Prostate gland (tissue), 2 donors: Measurements from ENCODE around the gene FBXO38. TPM values are rescaled to one million over a fixed set of nuclear protein-coding genes. Genes with fewer than 3 reads are reported as not detected.

Experiments used
- DNase-seq: peaks from one replicate; pipeline ENCODE4 v3.0.0-alpha.2; 2019; ENCODE audit warnings: low spot score
- H3K27ac ChIP-seq, 2 donors: fragments of 200-600 bp; sonication (generic); 2 replicates each; pipeline ENCODE4 v1.5.1; 2017 to 2019
- H3K27me3 ChIP-seq: fragments of 200-600 bp; sonication (generic); replicated peaks from 2 replicates; pipeline ENCODE4 v1.5.1; 2019; ENCODE audit not compliant: insufficient read depth
- H3K36me3 ChIP-seq, 2 donors: fragments of 200-600 bp; sonication (generic); 1 replicate in 1 of 2; 2 replicates in 1 of 2; pipeline versions ENCODE4 v1.5.1 to v1.8.1; 2017 to 2019
- H3K4me1 ChIP-seq: fragments of 200-600 bp; sonication (generic); replicated peaks from 2 replicates; pipeline ENCODE4 v1.5.1; 2019
- H3K4me3 ChIP-seq, 2 donors: fragments of 200-600 bp; sonication (generic); 2 replicates each; pipeline ENCODE4 v1.5.1; 2017 to 2019
- H3K9me3 ChIP-seq: fragments of 200-600 bp; sonication (generic); 2 replicates; pipeline ENCODE4 v1.5.1; 2017
- POLR2A ChIP-seq: fragments of 450-650 bp; IDR thresholded peaks from one replicate; pipeline ENCODE4 v1.6.1; 2016; ENCODE audit warnings: antibody characterized with exemption, mild to moderate bottlenecking
- POLR2AphosphoS5 ChIP-seq: sonication (generic); formaldehyde crosslinking; IDR thresholded peaks from one replicate; pipeline ENCODE4 v1.6.1; 2017; ENCODE audit warnings: antibody characterized with exemption
- WGBS: methylation state at CpG from one replicate; pipeline ENCODE4 v1.1.5; 2018; 5-methylcytosine and 5-hydroxymethylcytosine counted together
- intact Hi-C: fragments of 100-400 bp; cut with DNase I; formaldehyde crosslinking; loops from one replicate; pipeline ENCODE4 v1.14.2; 2022
- total RNA-seq, 2 donors: library from RNA; depleted of rRNA; stranded (reverse); fragments of >200 nt; gene quantifications; one replicate each; pipeline ENCODE4 v1.1.0, GENCODE V29; 2016
- TF ChIP-seq, protein P1 (sequence below), 4 experiments: fragments of 200-600 bp in 2 of 4; fragments of 450-650 bp in 2 of 4; sonication (generic) in 2 of 4; IDR thresholded peaks; 1 replicate in 3 of 4; 2 replicates in 1 of 4; pipeline ENCODE4 v1.5.1; 2016 to 2019; ENCODE audit warnings: antibody characterized with exemption in 4 of 4, mild to moderate bottlenecking in 2 of 4, moderate library complexity in 2 of 4

The FBXO38 gene
- total RNA-seq, 2 donors from 2014 or later, result 47.1 to 53.2 TPM

DNA sequence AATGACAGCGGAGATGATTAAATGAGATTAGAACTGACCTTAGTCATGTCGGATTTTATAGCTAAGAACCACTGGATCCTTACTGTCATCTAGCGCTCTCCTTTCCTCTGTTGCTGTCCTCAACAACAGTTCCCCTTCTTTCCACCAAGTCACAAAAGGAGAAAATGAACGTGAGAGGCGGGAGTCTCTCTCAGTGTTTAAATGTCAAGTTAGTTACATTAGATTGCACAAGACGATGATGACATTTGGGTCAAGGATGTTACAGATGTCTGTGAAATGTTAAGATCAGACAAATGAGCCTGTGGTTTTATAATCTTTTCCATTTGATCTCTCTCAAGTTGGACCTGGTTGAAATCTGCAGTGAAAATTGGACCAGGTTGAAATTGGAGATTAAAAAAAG lies 53.5 kb downstream of the FBXO38 start:
- WGBS, result 84% methylated on average over 6 of the region's 6 CpGs
- peaks cover 5 to 10% of the 10 kb centered on the region in 2 donors for H3K36me3 ChIP-seq
- DNase-seq, result no peak
- no peaks in the 10 kb centered on the region for H3K27me3 ChIP-seq
- H3K4me1 ChIP-seq, result no peaks in the 10 kb centered on the region
- TF ChIP-seq POLR2AphosphoS5 (no peak), POLR2A (no peak)
- H3K27ac ChIP-seq, result no peak overlapping the region
- no peaks in the 10 kb centered on the region for H3K9me3 ChIP-seq
- H3K4me3 ChIP-seq, result no peak overlapping the region
- intact Hi-C loops, result no loop called here

- Histone ChIP-seq H3K27ac (no peak overlapping the region), H3K36me3 (peaks cover 5 to 10% of the 10 kb centered on the region in 2 donors)
- intact Hi-C loops, result no loop called here
These were observed 55.2 kb downstream of the FBXO38 start for GRCh38 chr5:148438933-148439332.

DNA sequence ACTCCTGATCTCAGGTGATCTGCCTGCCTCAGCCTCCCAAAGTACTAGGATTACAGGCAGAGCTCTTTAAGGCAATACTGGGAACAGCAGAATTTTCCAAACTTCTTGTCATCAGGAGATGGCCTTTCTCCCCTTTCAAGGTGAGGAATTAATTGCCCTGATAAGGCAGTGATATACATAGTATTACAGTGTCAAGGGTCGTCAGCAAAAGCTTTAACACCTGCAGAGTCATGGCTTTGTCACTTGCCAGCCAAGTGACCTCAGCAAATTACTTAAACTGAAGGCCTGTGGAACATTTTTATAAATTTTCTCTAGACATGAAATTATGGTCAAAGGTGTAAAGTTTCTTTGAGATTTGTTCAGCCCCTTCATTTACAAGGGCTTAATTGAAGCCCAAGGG lies 59.5 kb downstream of the FBXO38 start:
- intact Hi-C loops, result loop anchor here (5.0 kb wide), 1 partner anchor 44 kb away; no protein-coding TSS in a partner anchor
- Histone ChIP-seq H3K36me3 (peaks cover 3 to 5% of the 10 kb centered on the region in 2 donors), H3K27ac (no peak overlapping the region), H3K4me1 (no peaks in the 10 kb centered on the region), H3K9me3 (no peaks in the 10 kb centered on the region), H3K4me3 (no peak overlapping the region), H3K27me3 (no peaks in the 10 kb centered on the region)
- no peak for DNase-seq
- WGBS, result 42% methylated on average over 1 of the region's 1 CpG
- TF ChIP-seq POLR2AphosphoS5 (no peak), POLR2A (no peak)
- TF ChIP-seq, protein P1, sequence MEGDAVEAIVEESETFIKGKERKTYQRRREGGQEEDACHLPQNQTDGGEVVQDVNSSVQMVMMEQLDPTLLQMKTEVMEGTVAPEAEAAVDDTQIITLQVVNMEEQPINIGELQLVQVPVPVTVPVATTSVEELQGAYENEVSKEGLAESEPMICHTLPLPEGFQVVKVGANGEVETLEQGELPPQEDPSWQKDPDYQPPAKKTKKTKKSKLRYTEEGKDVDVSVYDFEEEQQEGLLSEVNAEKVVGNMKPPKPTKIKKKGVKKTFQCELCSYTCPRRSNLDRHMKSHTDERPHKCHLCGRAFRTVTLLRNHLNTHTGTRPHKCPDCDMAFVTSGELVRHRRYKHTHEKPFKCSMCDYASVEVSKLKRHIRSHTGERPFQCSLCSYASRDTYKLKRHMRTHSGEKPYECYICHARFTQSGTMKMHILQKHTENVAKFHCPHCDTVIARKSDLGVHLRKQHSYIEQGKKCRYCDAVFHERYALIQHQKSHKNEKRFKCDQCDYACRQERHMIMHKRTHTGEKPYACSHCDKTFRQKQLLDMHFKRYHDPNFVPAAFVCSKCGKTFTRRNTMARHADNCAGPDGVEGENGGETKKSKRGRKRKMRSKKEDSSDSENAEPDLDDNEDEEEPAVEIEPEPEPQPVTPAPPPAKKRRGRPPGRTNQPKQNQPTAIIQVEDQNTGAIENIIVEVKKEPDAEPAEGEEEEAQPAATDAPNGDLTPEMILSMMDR (IDR thresholded peaks at IDR 0.05), result no peak

More at GRCh38 chr5:148438933-148439332, 55.2 kb downstream of the FBXO38 start:
- no peaks in the 10 kb centered on the region for H3K4me1 ChIP-seq
- no peaks in the 10 kb centered on the region for H3K27me3 ChIP-seq
- TF ChIP-seq POLR2AphosphoS5 (no peak), POLR2A (no peak)
- TF ChIP-seq, protein P1 (IDR thresholded peaks at IDR 0.05), result no peak
- no peaks in the 10 kb centered on the region for H3K9me3 ChIP-seq
- WGBS, result 83% methylated on average over 2 of the region's 2 CpGs
- no peak overlapping the region for H3K4me3 ChIP-seq
- no peak for DNase-seq

- H3K9me3 ChIP-seq, result no peaks in the 10 kb centered on the region
- no peaks in the 10 kb centered on the region for H3K4me1 ChIP-seq
- intact Hi-C loops, result loop anchor here (2.0 to 5.0 kb wide), 2 partner anchors 43 to 287 kb away; no protein-coding TSS in a partner anchor
- no peaks in the 10 kb centered on the region for H3K27me3 ChIP-seq
- peaks cover 3 to 5% of the 10 kb centered on the region in 2 donors for H3K36me3 ChIP-seq
- DNase-seq, result peak; percentile 49
- no peak overlapping the region for H3K27ac ChIP-seq
- WGBS, result 25% methylated on average over 5 of the region's 5 CpGs
- no peak overlapping the region for H3K4me3 ChIP-seq
- no peak for TF ChIP-seq POLR2AphosphoS5
- TF ChIP-seq, protein P1 (IDR thresholded peaks at IDR 0.05), result peak; percentile 41 to 88 (median 84)
- no peak for TF ChIP-seq POLR2A
These were observed 60.2 kb downstream of the FBXO38 start for GRCh38 chr5:148443998-148444397.

DNA sequence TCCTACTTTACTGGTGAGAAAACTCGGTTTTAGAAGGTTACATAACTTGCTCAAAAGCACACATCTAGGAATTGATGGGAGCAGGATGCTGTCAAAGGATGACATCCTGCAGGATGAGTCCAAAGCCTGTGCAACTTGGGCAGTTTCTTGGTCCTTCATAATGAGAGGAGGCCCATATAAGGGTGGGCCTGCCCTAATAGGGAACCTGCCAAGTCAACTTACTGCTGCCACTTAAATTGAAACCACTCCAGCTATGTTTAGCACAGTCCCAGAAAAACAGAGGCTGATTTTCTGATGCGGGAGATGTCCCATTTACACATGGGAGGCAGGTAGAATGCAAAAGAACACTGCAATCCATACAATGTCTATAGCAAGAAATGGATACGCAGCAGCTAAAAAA lies 61.8 kb downstream of the FBXO38 start:
- Histone ChIP-seq H3K27ac (no peak overlapping the region), H3K9me3 (no peaks in the 10 kb centered on the region), H3K4me3 (no peak overlapping the region), H3K27me3 (no peaks in the 10 kb centered on the region), H3K4me1 (no peaks in the 10 kb centered on the region), H3K36me3 (peaks cover 3 to 5% of the 10 kb centered on the region in 2 donors)
- 63% methylated on average over 3 of the region's 3 CpGs for WGBS
- intact Hi-C loops, result loop anchor here (2.0 kb wide), 1 partner anchor 285 kb away; no protein-coding TSS in a partner anchor
- DNase-seq, result no peak
- no peak for TF ChIP-seq POLR2AphosphoS5
- TF ChIP-seq, protein P1 (IDR thresholded peaks at IDR 0.05), result no peak
- TF ChIP-seq POLR2A, result no peak
